ENCODE results near the gene PDE4C.

PDE4C gene

DNA sequence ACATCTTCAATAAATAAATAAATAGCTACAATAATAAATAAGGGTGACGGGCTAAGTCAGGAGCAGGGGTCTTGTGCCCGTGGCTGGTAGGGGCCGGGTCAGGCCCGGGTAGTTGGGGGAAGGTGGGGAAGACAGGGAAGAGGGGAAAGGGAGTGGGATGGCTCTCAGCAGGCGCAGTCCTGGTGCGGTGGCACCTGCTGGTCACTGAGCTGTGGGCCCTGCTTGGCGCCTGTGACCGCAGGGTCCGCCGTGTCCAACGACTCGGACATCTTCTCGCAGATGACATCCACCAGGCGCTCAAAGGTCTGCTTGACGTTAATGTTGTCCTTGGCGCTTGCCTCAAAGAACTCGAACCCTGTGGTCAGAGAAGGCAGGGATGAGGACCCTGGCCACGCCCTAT, 28.9 kb downstream of the PDE4C start:
- DNase-seq = no peak

DNA sequence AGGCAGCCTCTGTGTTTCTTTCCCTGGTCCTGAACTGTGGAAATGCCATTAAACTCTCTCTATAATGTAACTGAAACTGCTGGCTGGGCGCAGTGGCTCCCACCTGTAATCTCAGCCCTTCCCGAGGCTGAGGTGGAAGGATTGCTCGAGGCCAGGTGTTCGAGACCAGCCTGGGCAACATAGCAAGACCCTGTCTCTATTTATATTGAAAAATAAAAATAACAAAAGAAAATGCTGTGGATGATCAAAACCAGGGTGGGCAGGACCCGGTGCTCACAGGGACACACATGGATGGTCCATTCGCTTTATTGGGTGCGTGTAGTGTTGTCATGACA, 29.8 kb downstream of the PDE4C start:
- DNase-seq = no peak

DNA sequence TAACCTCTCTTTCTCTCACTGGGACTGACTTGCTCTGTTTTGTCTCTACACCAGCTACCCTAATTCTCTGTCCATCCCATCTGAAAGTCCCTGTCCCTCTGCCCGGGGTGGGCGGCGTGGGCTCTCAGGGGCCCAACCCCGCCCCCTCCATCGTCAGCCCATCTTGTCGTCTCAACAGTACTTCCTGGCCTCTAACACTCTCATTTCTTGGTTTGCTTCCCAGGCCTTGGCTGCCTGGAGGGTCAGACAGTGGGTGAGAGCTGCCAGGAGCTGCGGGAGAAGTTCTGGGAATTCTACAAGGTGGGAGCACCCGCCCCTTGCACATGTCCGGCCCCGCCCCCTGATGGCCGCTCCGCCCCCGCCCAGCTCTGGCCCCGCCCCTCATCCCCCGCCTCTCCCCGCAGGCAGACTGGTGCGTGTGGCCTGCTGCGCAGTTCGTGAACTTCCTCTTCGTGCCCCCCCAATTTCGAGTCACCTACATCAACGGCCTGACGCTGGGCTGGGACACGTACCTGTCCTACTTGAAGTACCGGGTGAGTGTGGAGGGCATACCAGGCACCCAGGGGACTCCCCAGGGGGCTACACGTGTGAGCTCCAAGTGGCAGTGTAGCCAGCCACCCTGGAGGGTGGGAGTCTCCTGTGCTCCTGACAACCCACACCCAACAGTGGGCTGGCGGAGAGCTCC, 31.5 kb downstream of the PDE4C start:
- DNase-seq = no peak

DNA sequence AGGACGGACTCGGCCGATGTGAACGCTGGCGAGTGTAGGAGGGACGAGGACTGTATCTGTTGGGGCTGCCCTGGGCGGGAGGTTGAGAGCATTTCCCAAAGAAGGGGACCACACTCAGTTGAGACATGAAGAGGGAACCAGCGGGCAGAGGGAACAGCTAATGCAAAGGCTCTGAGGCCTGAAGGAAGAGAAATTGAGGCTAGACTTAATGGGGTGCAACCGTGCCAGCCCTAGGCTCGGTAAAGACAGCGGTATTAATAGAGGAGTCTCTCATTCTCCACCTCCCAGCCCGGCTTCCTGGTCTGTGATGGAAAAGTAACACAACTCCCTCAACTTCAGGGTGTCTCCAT, 32.1 kb downstream of the PDE4C start:
- no peak for DNase-seq

DNA sequence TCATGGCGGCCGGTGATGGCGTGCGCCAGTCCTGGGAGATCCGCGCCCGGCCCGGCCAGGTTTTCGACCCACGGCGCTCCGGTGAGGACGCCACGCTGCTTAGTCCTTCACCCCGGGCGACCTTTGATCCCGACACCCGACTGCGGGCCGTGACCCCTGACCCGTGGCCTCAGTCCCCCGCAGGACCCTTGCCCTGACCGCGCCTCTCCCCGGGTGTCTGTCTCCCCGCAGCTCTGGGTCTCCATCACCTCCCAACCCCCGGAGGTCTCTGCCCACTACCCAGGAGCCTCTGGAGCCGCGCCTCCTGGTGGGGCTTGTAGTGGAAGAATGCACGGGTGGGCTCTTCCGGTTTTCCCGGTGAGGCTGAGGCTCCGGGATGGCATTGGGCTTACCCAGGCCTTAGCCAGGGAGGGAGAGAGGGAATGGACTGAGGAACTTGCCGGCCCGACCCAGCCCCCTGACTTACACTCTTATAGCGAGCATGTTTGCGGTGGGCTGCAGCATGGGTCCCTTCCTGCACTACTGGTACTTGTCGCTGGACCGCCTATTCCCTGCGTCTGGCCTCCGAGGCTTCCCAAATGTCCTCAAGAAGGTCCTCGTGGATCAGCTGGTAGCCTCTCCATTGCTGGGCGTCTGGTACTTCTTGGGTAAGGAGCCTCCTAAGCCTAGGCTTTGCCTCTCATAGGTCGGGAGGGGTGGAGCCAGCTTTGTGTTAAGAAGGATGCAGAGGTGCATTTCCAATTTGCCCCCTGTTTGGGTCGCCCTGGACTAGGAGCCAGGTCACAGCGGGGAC, 32.7 kb downstream of the PDE4C start:
- peak in 1 of 2 experiments; percentile 32 for DNase-seq

DNA sequence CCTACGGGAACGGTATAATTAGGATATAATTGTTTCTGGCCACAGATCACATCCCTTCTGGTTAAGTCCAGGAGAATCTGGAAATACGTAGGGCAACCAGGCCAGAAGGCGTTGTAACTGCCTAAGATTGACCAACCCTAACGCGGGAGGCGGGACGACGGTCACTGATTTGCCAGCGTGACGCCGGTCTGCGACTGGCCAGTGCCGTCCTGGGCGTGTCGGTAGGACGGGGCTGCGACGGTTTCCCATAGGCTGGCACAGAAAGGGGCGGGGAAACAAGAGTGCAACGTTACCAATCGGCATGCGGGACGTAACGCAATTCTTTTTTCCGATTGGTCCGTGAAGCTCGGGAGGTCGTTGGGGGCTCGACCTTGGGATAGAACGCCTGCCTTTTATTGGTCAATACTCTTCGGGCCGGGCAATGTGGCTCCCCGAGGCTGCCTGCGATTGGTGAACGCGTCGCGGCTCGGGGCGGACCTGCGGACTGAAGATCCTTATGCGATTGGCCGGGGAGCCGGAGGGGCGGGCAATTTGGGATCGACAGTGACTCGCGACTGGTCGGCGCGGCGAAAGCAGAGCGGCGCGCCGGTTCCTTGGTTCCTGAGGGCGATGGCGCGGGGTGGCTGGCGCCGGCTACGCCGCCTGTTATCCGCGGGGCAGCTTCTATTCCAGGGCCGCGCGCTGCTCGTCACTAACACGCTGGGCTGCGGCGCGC, 33.4 kb downstream of the PDE4C start, which contains the start of gene MPV17L2:
MPV17L2 (plus strand) TSS at position 546 of the 715 bp plus-strand sequence; CDS start at position 610, 64 bp downstream.
- DNase-seq = peak; percentile 97 to 98

DNA sequence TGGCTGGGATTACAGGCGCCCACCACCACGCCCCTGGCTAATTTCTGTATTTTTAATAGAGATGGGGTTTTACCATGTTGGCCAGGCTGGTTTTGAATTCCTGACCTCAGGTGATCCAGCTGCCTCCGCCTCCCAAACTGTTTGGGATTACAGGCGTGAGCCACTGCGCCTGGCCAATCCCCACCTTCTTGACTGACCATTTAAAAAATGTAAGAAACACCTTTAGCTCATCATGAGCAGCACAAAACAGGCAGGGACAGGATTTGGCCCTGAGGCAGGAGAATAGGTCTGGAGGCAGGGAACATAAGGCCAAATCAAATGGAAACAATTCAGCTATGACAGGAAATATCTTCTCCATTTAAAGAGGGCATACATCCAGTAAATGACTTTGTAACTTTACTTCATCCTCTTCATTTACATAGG, 34.6 kb downstream of the PDE4C start:
- no peak for DNase-seq

DNA sequence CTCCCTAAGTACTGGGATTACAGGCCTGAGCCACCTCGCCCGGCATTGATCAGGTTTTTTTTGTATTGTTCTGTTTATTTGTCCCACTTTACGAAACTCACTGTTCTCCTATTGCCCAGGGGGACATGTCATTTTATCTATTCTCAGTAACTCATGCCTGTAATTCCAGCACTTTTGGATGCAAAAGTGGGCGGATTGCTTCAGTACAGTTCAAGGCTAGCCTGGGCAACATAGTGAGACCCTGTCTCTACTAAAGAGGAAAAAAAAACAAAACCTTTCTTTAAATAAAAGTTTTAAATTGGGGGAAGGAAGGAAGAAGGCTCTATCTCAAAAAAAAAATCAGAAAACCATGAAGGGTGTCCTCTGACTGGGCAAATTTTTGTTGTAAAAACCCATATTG, 36.0 kb downstream of the PDE4C start:
- DNase-seq = no peak

DNA sequence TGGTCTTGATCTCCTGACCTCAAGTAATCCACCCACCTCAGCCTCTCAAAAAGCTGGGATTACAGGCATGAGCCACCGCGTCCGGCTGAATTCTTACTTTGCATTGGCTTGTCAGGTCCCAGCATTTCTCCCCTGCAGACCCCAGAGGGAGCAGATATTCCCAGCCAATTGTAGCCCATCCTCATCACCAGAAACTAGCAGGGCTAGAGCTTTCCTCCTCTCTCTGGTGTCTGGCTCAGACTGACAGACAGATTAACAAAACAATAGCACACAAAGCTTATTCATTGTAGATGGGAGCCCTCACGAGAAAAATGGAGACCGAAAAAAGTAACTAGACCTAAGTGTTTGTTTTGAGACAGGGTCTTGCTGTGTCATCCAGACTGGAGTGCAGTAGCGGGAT, 40.7 kb downstream of the PDE4C start:
- DNase-seq = no peak

DNA sequence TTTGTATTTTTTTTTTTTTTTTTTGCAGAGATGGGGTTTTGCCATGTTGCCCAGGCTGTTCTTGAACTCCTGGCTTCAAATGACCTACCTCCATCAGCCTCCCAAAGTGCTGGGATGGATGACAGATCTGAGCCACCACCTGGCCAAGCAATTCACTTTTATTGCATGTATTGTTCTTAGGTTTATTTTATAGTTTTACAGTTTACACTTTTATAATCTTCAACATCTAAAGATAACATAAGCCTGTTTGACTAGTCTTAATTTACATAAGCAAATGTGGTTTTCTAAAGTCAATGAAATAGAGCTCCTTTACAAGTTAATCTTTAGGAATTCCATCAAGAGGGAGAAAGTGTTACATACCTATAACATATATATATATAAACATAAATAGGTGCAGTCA, 42.7 kb downstream of the PDE4C start:
- DNase-seq = no peak

DNA sequence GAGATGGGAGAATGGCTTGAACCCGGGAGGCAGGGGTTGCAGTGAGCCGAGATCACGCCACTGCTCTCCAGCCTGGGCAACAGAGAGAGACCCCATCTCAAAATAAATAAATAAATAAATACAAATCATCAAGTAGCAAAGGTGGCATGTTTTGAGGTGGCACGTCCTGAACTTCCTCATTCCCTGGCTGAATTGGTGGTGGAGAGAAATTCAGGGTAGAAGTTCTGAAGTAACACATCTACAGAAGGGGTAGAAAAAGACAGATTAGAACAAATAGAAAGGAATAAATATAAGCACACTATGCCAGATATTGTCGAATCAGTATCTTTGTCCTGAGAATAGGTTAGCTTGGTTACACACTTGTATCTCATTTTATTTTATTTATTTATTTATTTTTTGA, 46.3 kb downstream of the PDE4C start:
- no peak for DNase-seq

DNA sequence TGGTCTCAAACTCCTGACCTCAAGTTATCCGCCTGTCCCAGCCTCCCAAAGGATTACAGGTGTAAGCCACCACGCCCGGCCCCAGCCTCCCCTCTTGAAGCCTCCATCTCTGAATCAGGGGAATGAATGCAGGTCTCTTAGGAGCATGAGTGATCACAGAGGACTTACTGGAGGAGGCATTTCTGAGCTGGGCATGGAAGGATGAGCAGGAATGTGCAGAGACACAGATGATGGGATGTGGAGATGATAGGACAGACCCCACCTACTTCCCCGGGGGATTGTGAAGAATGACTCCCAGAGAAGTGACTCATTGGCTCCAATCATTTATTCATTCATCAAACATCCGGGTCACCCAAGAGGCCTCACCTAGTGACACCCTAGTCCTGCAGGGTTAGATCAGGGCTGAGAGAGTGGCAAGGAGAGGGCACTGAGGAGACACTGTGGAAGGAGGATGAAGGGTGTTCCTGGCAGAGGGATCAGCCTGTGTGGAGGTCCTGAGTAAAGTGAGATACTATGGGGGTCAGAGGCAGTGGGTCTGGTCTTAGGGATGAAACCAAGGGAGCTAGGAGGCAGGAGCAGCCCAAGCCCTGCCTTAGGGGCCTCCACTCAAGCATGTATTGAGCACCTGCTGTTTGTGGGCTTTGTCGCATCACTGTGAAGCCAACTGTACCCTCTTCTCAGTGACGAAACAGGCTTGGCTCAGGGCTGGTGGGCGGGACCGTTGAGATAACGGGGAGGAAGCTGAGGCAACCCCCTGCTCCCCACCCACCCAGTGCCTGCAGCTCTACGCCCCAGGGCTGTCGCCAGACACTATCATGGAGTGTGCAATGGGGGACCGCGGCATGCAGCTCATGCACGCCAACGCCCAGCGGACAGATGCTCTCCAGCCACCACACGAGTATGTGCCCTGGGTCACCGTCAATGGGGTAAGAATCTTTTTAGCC, 49.6 kb downstream of the PDE4C start:
- no peak for DNase-seq

DNA sequence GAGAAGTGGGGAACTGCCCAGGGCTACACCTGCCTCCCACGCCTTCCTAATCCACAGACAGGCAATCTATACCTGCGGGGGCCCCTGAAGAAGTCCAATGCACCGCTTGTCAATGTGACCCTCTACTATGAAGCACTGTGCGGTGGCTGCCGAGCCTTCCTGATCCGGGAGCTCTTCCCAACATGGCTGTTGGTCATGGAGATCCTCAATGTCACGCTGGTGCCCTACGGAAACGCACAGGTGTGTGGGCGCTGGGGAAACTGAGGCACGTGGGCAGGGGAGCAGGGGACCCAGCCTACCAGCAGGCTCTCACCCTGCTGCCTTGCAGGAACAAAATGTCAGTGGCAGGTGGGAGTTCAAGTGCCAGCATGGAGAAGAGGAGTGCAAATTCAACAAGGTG, 51.3 kb downstream of the PDE4C start:
- DNase-seq = no peak

All from NCI-H526 (cell line).